Measurements from ENCODE around the gene MYO15B.

Gene MYO15B

DNA sequence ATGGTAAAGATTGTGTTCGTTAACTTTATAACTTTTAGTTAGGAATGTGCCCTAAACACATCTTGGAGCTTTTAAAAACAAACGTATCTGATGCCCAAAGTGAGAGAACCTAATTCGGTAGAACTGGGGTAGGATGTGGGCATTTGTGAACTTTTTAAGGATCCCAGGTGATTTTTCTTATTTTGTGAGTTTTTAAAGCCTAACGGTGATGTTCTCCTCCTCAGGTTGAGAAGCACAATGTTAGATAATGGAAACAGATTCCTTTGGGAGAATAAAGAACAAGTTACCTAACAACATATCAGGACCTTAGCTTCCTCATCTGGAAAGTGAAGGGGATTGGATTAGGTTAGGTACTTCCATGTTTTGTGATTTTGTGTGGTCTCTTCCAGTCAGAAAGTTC lies 80.2 kb downstream of the MYO15B start:
- DNase-seq (ENCODE audit: low read depth): no peak

DNA sequence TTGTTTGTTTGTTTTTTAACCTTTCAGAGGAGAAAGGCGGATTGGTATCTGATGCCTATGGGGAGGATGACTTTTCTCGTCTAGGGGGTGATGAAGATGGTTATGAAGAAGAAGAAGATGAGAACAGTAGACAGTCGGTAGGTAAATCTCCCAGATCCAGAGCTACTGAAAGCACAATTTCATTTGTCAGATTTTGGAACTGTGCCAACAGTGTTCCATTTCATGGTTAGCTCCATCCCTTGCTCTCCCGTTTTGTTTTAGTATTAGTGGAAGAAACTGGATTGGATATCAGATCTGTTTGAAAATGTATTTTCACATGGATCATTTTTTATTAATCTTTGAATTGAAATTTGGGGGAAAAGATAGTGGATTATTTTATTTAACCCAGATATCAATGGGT lies 80.9 kb downstream of the MYO15B start:
- TF ChIP-seq CTCF (IDR thresholded peaks at IDR 0.05; ENCODE audit: control insufficient read depth, insufficient read depth, low read depth, low read length, missing control alignments): no peak
- no peak for DNase-seq (ENCODE audit: low read depth)
- peak overlapping the region; percentile 93 for H3K4me3 ChIP-seq (ENCODE audit: control insufficient read depth, low read depth, low read length)

More for the DNA sequence above, 80.2 kb downstream of the MYO15B start:
- H3K4me3 ChIP-seq (ENCODE audit: control insufficient read depth, low read depth, low read length): peak overlapping the region; percentile 93
- no peak for TF ChIP-seq CTCF (IDR thresholded peaks at IDR 0.05; ENCODE audit: control insufficient read depth, insufficient read depth, low read depth, low read length, missing control alignments)

GRCh38 chr17:75670868-75671267 lies 83.3 kb downstream of the MYO15B start:
- DNase-seq (ENCODE audit: low read depth): no peak
- TF ChIP-seq CTCF (IDR thresholded peaks at IDR 0.05; ENCODE audit: control insufficient read depth, insufficient read depth, low read depth, low read length, missing control alignments): no peak
- H3K4me3 ChIP-seq (ENCODE audit: control insufficient read depth, low read depth, low read length): no peak overlapping the region

DNA sequence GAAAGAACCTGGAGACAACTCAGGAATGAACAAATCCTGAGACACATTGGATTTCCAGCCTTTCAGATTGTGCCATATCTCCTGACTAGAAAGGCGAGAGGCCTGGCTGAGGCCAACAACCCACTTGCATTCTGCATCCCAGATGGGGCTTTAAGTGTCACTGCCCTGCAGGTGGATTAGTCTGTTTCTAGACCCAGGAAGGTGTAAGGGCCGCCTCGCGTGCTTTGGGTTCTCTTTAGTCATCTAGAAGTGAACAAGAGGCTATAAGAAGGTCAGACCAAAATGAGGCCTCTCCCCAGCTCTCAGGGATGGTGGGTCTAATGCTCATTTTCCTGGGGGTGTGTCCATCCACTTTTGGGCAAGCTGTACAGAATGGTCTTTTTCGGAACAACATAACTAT lies 84.4 kb downstream of the MYO15B start:
- no peak for TF ChIP-seq CTCF (IDR thresholded peaks at IDR 0.05; ENCODE audit: control insufficient read depth, insufficient read depth, low read depth, low read length, missing control alignments)
- H3K4me3 ChIP-seq (ENCODE audit: control insufficient read depth, low read depth, low read length): no peak overlapping the region
- no peak for DNase-seq (ENCODE audit: low read depth)

- no peak for TF ChIP-seq CTCF (IDR thresholded peaks at IDR 0.05; ENCODE audit: control insufficient read depth, insufficient read depth, low read depth, low read length, missing control alignments)
- H3K4me3 ChIP-seq (ENCODE audit: control insufficient read depth, low read depth, low read length): no peak overlapping the region
- DNase-seq (ENCODE audit: low read depth): no peak
Measured at GRCh38 chr17:75673487-75673886, 85.9 kb downstream of the MYO15B start.

All from AG09309 (cell line).